Chondrocyte (in vitro differentiated cells): ENCODE measurements around the gene GOLGA8A. TPM values are rescaled to one million over a fixed set of nuclear protein-coding genes. Genes with fewer than 3 reads are reported as not detected.
"Not testable (repeated sequence)": the region's sequence is repeated elsewhere in the genome, so short reads cannot be mapped to it uniquely, and the experiment has no call there.

Experiments
- DNase-seq: peaks from one replicate; pipeline ENCODE4 v3.0.0; 2021; ENCODE audit warnings: mixed read lengths, low spot score
- H3K27ac Mint-ChIP-seq: one replicate; pipeline ENCODE4 v1.8.0; 2021; ENCODE audit warnings: mild to moderate bottlenecking, moderate library complexity, mixed read lengths; ENCODE audit not compliant: unreplicated experiment
- H3K27me3 Mint-ChIP-seq: 2 replicates; pipeline ENCODE4 v1.8.0; 2021; ENCODE audit warnings: low read depth, mixed read lengths
- H3K36me3 Mint-ChIP-seq: 2 replicates; pipeline ENCODE4 v1.8.0; 2021; ENCODE audit warnings: low read depth, mixed read lengths
- H3K4me1 Mint-ChIP-seq: 2 replicates; pipeline ENCODE4 v1.8.0; 2021; ENCODE audit warnings: low read depth, mild to moderate bottlenecking, mixed read lengths
- H3K4me3 Mint-ChIP-seq: one replicate; pipeline ENCODE4 v1.8.0; 2021; ENCODE audit warnings: mild to moderate bottlenecking, moderate library complexity, mixed read lengths; ENCODE audit not compliant: unreplicated experiment
- H3K9me3 Mint-ChIP-seq: 2 replicates; pipeline ENCODE4 v1.8.0; 2021; ENCODE audit warnings: low read depth, mixed read lengths
- total RNA-seq: library from RNA; stranded (reverse); gene quantifications from 3 replicates; pipeline ENCODE4 v1.2.1, GENCODE V29; 2021

GOLGA8A gene
- total RNA-seq, 1 donor from 2014 or later: 116 TPM

- H3K27me3 Mint-ChIP-seq, H3K27ac Mint-ChIP-seq, DNase-seq, H3K4me3 Mint-ChIP-seq, H3K9me3 Mint-ChIP-seq, H3K36me3 Mint-ChIP-seq, H3K4me1 Mint-ChIP-seq: not testable (repeated sequence)
Observed at GRCh38 chr15:34392981-34393380, 44.6 kb downstream of the GOLGA8A start.

- not testable (repeated sequence) for H3K27me3 Mint-ChIP-seq, H3K4me3 Mint-ChIP-seq, H3K27ac Mint-ChIP-seq, H3K36me3 Mint-ChIP-seq, H3K9me3 Mint-ChIP-seq, H3K4me1 Mint-ChIP-seq, DNase-seq
Observed at GRCh38 chr15:34389594-34390086, 48.0 kb downstream of the GOLGA8A start.

Other genes with a start within 250 kb of the GOLGA8A start
- gene KATNBL1, start 227.7 kb downstream of the GOLGA8A start, total RNA-seq: 35.8 to 47.4 TPM (median 42.0 TPM) in 3 replicates
- gene EMC4, start 212.8 kb downstream of the GOLGA8A start, total RNA-seq: 85.8 to 107 TPM (median 90.7 TPM) in 3 replicates
- 20.0 to 25.5 TPM (median 20.8 TPM) in 3 replicates for gene SLC12A6, start 100.0 kb downstream of the GOLGA8A start, total RNA-seq
- gene NOP10, start 94.7 kb downstream of the GOLGA8A start, total RNA-seq: 152 to 166 TPM (median 158 TPM) in 3 replicates
- not detected in 3 replicates for gene NUTM1, start 94.5 kb downstream of the GOLGA8A start, total RNA-seq
- gene LPCAT4, start 70.6 kb downstream of the GOLGA8A start, total RNA-seq: 30.4 to 36.1 TPM (median 32.1 TPM) in 3 replicates
- gene GOLGA8B, start 145.8 kb upstream of the GOLGA8A start, total RNA-seq: 42.8 to 55.3 TPM (median 52.6 TPM) in 3 replicates